ENCODE measurements around the gene SFXN4. TPM values are rescaled to one million over a fixed set of nuclear protein-coding genes. Genes with fewer than 3 reads are reported as not detected.

SFXN4 gene
- total RNA-seq, 1 experiment from 2014 or later = 21.9 TPM

- H2BK15ac ChIP-seq (ENCODE audit: low read depth, low read length) = no peak overlapping the region
- no peak overlapping the region for H3K4me2 ChIP-seq (ENCODE audit: insufficient read depth, insufficient read length, low read length)
- no peak overlapping the region for H3K14ac ChIP-seq (ENCODE audit: insufficient read depth, low read length)
- no peak overlapping the region for H2AFZ ChIP-seq (ENCODE audit: low read length)
- no peaks in the 10 kb centered on the region for H3K23me2 ChIP-seq (ENCODE audit: insufficient read length, low read depth, low read length, poor library complexity, severe bottlenecking)
- no peaks in the 10 kb centered on the region for H4K20me1 ChIP-seq (ENCODE audit: control insufficient read depth, insufficient read depth, insufficient read length)
- no peak overlapping the region for H4K91ac ChIP-seq (ENCODE audit: insufficient read length, low read depth, low read length)
- H3K79me1 ChIP-seq (ENCODE audit: insufficient read depth, low read depth, low read length, poor library complexity, severe bottlenecking) = no peaks in the 10 kb centered on the region
- Mint-ChIP-seq H3K27me3 (ENCODE audit: low read depth) (peaks cover 11% of the 10 kb centered on the region), H3K4me3 (no peak overlapping the region), H3K27ac (no peak overlapping the region), H3K9me3 (no peaks in the 10 kb centered on the region; a peak in 1 of 5 replicates), H3K36me3 (ENCODE audit: insufficient read depth in 1 of 3, low read depth in 3 of 3) (no peaks in the 10 kb centered on the region; a peak in 1 of 7 replicates), H3K4me1 (peaks cover 18 to 19% of the 10 kb centered on the region in 2 experiments)
- no peak overlapping the region for H2BK5ac ChIP-seq (ENCODE audit: insufficient read length, low read length)
- H3K79me2 ChIP-seq (ENCODE audit: insufficient read depth, low read length) = no peaks in the 10 kb centered on the region
- H2BK20ac ChIP-seq (ENCODE audit: low read depth, low read length, poor library complexity, severe bottlenecking) = no peak overlapping the region
- H3K27ac ChIP-seq (ENCODE audit: insufficient read length, low read depth, low read length) = no peak overlapping the region
- H2BK12ac ChIP-seq (ENCODE audit: insufficient read length, low read depth, low read length) = no peak overlapping the region
- no peak overlapping the region for H3K9ac ChIP-seq (ENCODE audit: extremely low read depth, insufficient read length, low read length)
- H3K56ac ChIP-seq (ENCODE audit: insufficient read length, low read depth, low read length) = no peak overlapping the region
- H2AK5ac ChIP-seq (ENCODE audit: insufficient read length, low read length) = no peak overlapping the region
- no peaks in the 10 kb centered on the region for H3K27me3 ChIP-seq (ENCODE audit: insufficient read depth, low read length)
- no CpG with 5 or more reads among the region's 1 CpG for WGBS (ENCODE audit: extremely low coverage, insufficient read length, low lambda C conversion rate)
- H3T11ph ChIP-seq (ENCODE audit: low read length) = no peak overlapping the region
- H3K9me3 ChIP-seq (ENCODE audit: control insufficient read depth, low read depth, low read length) = no peaks in the 10 kb centered on the region
- H3K4me1 ChIP-seq (ENCODE audit: insufficient read depth, low read length) = no peaks in the 10 kb centered on the region
- H3K4ac ChIP-seq (ENCODE audit: low read depth, low read length) = no peak overlapping the region
- no peak overlapping the region for H4K8ac ChIP-seq (replicated peaks; ENCODE audit: insufficient read length, low read depth, low read length)
- H4K5ac ChIP-seq (ENCODE audit: insufficient read length, low read depth, low read length) = no peak overlapping the region
- H3K23ac ChIP-seq (ENCODE audit: insufficient read length, low read depth, low read length) = no peak overlapping the region
- no peak overlapping the region for H3K18ac ChIP-seq (ENCODE audit: insufficient read length, low read depth, low read length)
- no peak for DNase-seq
- TF ChIP-seq CTCF (conservative IDR thresholded peaks at IDR 0.05) = no peak
- H2BK120ac ChIP-seq (ENCODE audit: low read depth, low read length, poor library complexity, severe bottlenecking) = no peak overlapping the region
Observed at GRCh38 chr10:119201233-119201632, 35.7 kb upstream of the SFXN4 start.

Data from H9 (cell line).